Measurements from ENCODE around the gene HIP1.

Gene HIP1

GRCh38 chr7:75644589-75644988 is 94.2 kb downstream of the HIP1 start:
- TF ChIP-seq TAF1 (IDR thresholded peaks at IDR 0.05; ENCODE audit: low read depth) (no peak), EP300 (IDR thresholded peaks at IDR 0.05; ENCODE audit: borderline replicate concordance) (no peak), CEBPB (IDR thresholded peaks at IDR 0.05) (no peak), TCF12 (IDR thresholded peaks at IDR 0.05; ENCODE audit: low read depth) (no peak), FOXM1 (IDR thresholded peaks at IDR 0.05; ENCODE audit: borderline replicate concordance, low read depth) (no peak)

- TF ChIP-seq RAD21 (IDR thresholded peaks at IDR 0.05; ENCODE audit: low read depth), result peak; percentile 92
- TF ChIP-seq TAF1 (IDR thresholded peaks at IDR 0.05; ENCODE audit: low read depth), result no peak
- no peak for TF ChIP-seq EGR1 (IDR thresholded peaks at IDR 0.05)
Observed at GRCh38 chr7:75642810-75643486, 95.8 kb downstream of the HIP1 start.

GRCh38 chr7:75640201-75640600 is 98.5 kb downstream of the HIP1 start:
- no peak for TF ChIP-seq RAD21 (IDR thresholded peaks at IDR 0.05; ENCODE audit: low read depth)

GRCh38 chr7:75639886-75640190 is 98.9 kb downstream of the HIP1 start:
- TF ChIP-seq REST (IDR thresholded peaks at IDR 0.05; ENCODE audit: low read depth), result no peak
- TF ChIP-seq USF1 (IDR thresholded peaks at IDR 0.05), result 0 out of 2 replicates have a peak, but pooled peaks have one; percentile 32

GRCh38 chr7:75639071-75639885 is 99.5 kb downstream of the HIP1 start:
- TF ChIP-seq USF1 (IDR thresholded peaks at IDR 0.05) (no peak), TAF1 (IDR thresholded peaks at IDR 0.05; ENCODE audit: low read depth) (peak; percentile 38; the same call in 1 of the 2 replicates), REST (IDR thresholded peaks at IDR 0.05; ENCODE audit: low read depth) (no peak), TEAD4 (IDR thresholded peaks at IDR 0.05) (no peak), MAX (IDR thresholded peaks at IDR 0.05) (peak; percentile 53; the same call in 1 of the 2 replicates), EP300 (IDR thresholded peaks at IDR 0.05; ENCODE audit: borderline replicate concordance) (no peak), YY1 (IDR thresholded peaks at IDR 0.05; ENCODE audit: low read depth) (no peak), ZBTB7A (IDR thresholded peaks at IDR 0.05; ENCODE audit: low read depth) (peak; percentile 98)

GRCh38 chr7:75638594-75639070 is 100.1 kb downstream of the HIP1 start:
- TF ChIP-seq ZBTB7A (IDR thresholded peaks at IDR 0.05; ENCODE audit: low read depth) (peak; percentile 80), REST (IDR thresholded peaks at IDR 0.05; ENCODE audit: low read depth) (no peak)

Measured in Ishikawa (cell line).